Measurements from ENCODE around the gene RECQL.
"Not testable (repeated sequence)": the region's sequence is repeated elsewhere in the genome, so short reads cannot be mapped to it uniquely, and the experiment has no call there.

The RECQL gene

DNA sequence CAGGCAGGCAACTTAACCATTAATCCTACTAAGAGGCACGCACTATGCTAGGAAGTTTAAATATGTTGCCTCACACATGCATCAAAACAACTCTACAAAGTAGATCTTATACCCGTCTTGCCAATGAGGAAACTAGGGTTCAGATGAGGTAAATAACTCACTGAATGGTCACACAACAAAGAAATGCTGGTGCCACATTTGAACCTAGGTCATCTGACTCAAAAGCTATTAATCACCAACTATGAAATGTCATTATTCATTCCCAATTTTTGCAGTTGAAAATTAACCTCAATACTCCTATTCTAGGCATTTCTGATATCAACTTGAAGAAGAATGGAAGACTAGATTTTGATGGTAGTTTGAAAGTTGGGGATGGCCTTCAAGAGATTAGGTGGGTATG, 66.7 kb downstream of the RECQL start:
- H3K9ac ChIP-seq = no peak overlapping the region
- no peak overlapping the region for H3K4me3 ChIP-seq
- no peaks in the 10 kb centered on the region for H4K20me1 ChIP-seq
- peaks cover 15% of the 10 kb centered on the region for H3K4me1 ChIP-seq
- no peaks in the 10 kb centered on the region for H3K9me3 ChIP-seq
- no peak overlapping the region for H3K27ac ChIP-seq
- no peaks in the 10 kb centered on the region for H3K36me3 ChIP-seq
- TF ChIP-seq Cebpa-rat (IDR thresholded peaks at IDR 0.05) = no peak
- H3K4me2 ChIP-seq = no peak overlapping the region
- no peaks in the 10 kb centered on the region for H3K27me3 ChIP-seq

DNA sequence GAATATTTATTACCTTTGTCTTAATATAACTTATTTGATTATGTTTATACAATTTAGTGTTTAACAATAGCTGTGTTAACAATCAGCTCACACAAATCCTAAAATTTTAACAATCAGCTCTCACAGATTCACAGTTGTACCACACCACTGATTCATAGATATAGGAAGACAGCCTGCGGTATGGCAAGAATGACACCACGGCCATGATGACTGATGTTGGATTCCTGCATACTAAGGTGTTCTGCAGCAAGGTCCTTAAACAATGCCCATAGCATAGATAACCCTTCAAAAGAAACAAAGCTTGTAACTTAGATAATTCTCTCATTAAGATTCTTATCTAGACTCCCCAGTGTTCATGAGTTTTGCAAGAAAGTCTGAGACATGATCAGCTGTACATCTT, 67.9 kb downstream of the RECQL start:
- no peak for TF ChIP-seq Cebpa-rat (IDR thresholded peaks at IDR 0.05)
- Histone ChIP-seq H3K4me1 (peaks cover 3% of the 10 kb centered on the region), H3K4me2 (no peak overlapping the region), H3K36me3 (no peaks in the 10 kb centered on the region), H4K20me1 (no peaks in the 10 kb centered on the region), H3K9me3 (no peaks in the 10 kb centered on the region), H3K4me3 (no peak overlapping the region), H3K27ac (no peak overlapping the region), H3K9ac (no peak overlapping the region), H3K27me3 (no peaks in the 10 kb centered on the region)

DNA sequence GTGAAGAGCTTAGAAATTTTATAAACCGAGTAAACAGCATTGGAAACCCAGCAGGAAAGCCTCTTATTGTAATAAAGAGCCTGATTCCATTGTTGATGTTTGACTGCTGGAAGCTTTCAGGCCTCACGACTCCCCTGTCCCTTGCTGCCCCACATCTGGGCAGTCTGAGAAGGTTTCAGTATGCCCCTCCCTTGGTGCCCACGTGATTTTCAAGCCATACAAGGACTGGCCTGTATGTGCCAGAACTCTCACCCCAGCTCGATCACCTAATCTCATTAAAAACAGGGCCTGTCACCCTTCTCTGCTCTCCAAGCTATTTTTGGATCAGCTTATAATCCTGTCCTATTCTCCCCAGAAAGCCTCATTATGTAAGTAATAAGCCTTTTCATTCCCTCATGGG, 71.4 kb downstream of the RECQL start:
- no peaks in the 10 kb centered on the region for H4K20me1 ChIP-seq
- no peaks in the 10 kb centered on the region for H3K9me3 ChIP-seq
- no peaks in the 10 kb centered on the region for H3K4me1 ChIP-seq
- H3K4me3 ChIP-seq = no peak overlapping the region
- H3K27me3 ChIP-seq = no peaks in the 10 kb centered on the region
- no peak overlapping the region for H3K4me2 ChIP-seq
- no peak overlapping the region for H3K9ac ChIP-seq
- TF ChIP-seq Cebpa-rat (IDR thresholded peaks at IDR 0.05) = no peak
- H3K36me3 ChIP-seq = no peaks in the 10 kb centered on the region
- H3K27ac ChIP-seq = no peak overlapping the region

GRCh38 chr12:21428241-21428640, 73.2 kb downstream of the RECQL start:
- H3K9me3 ChIP-seq = no peaks in the 10 kb centered on the region
- no peaks in the 10 kb centered on the region for H3K36me3 ChIP-seq
- H3K27ac ChIP-seq = no peak overlapping the region
- H3K4me1 ChIP-seq = no peaks in the 10 kb centered on the region
- no peaks in the 10 kb centered on the region for H4K20me1 ChIP-seq
- no peak overlapping the region for H3K4me3 ChIP-seq
- TF ChIP-seq Cebpa-rat (IDR thresholded peaks at IDR 0.05) = no peak
- no peaks in the 10 kb centered on the region for H3K27me3 ChIP-seq
- H3K9ac ChIP-seq = no peak overlapping the region
- no peak overlapping the region for H3K4me2 ChIP-seq

- not testable (repeated sequence) for H3K36me3 ChIP-seq, H3K27me3 ChIP-seq, H3K9me3 ChIP-seq, H4K20me1 ChIP-seq, H3K27ac ChIP-seq, H3K9ac ChIP-seq, H3K4me2 ChIP-seq, H3K4me1 ChIP-seq, H3K4me3 ChIP-seq
Observed at GRCh38 chr12:21419009-21419699, 82.3 kb downstream of the RECQL start.

Measured in BLaER1 (cell line).